ENCODE data around the gene SMC1B.

DNA sequence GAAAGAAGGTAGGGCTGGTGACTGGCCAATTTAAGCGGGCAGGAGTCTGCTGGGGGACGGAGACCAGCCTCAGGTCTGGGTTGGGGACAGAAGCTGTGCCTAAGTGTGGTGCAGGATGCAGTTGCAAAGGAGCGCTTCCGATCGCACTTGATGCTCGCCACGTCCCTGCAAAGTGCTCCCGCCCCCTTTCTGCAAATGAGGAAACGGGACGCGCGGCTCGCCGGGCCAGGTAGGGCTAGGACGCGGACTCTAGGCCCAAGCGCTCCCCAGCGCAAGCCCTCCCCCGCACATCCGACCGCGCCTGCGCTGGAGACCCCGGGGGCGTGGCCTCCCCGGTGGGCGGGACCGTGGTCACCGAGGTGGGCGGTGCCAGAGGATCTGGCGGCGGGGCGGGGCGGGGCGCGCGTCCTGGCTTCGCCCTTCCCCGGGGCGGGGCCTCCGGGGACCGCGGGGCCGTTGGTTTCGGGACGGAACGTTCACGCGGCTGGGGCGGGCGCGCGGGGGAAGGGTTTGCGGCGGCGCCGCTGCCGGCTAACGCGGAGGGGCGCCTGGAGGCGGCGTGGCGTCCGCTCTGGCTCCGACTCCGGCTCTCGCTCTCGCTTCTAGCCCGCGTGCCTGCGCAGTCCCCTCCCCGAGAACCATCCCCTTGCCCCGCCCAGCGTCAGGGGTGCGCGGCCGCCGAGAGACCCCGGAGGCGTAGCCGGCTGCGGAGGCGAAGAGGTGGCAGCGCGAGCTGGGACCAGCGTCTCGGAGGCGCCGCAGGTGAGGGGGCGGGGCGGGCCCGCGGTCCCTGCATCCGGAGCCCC, 103.8 kb downstream of the SMC1B start, which contains the start of gene FAM118A:
- TF ChIP-seq, protein P1, sequence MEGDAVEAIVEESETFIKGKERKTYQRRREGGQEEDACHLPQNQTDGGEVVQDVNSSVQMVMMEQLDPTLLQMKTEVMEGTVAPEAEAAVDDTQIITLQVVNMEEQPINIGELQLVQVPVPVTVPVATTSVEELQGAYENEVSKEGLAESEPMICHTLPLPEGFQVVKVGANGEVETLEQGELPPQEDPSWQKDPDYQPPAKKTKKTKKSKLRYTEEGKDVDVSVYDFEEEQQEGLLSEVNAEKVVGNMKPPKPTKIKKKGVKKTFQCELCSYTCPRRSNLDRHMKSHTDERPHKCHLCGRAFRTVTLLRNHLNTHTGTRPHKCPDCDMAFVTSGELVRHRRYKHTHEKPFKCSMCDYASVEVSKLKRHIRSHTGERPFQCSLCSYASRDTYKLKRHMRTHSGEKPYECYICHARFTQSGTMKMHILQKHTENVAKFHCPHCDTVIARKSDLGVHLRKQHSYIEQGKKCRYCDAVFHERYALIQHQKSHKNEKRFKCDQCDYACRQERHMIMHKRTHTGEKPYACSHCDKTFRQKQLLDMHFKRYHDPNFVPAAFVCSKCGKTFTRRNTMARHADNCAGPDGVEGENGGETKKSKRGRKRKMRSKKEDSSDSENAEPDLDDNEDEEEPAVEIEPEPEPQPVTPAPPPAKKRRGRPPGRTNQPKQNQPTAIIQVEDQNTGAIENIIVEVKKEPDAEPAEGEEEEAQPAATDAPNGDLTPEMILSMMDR (IDR thresholded peaks at IDR 0.05; ENCODE audit: low read length): no peak
- TF ChIP-seq EZH2 (IDR thresholded peaks at IDR 0.05; ENCODE audit: borderline replicate concordance, low read length): no peak
